MM.1S (cell line): ENCODE results near the gene BRD3.

Source experiments
- DNase-seq: peaks from one replicate; pipeline ENCODE4 v3.0.0-alpha.2; 2015
- H2AFZ ChIP-seq: fragments of 300-600 bp; sonication (generic); 2 replicates; pipeline ENCODE4 v1.6.0; 2016; ENCODE audit warnings: antibody characterized with exemption, low read length
- H3F3A ChIP-seq: fragments of 300-600 bp; sonication (generic); 2 replicates; pipeline ENCODE4 v1.6.1; 2016; ENCODE audit warnings: mild to moderate bottlenecking, antibody characterized with exemption, low read length, moderate library complexity, mixed read lengths; ENCODE audit not compliant: insufficient read depth
- H3K27ac ChIP-seq: fragments of 300-600 bp; sonication (generic); 2 replicates; pipeline ENCODE4 v1.5.1; 2016; ENCODE audit warnings: mild to moderate bottlenecking, low read length
- H3K27me3 ChIP-seq: fragments of 300-600 bp; sonication (generic); replicated peaks from 2 replicates; pipeline ENCODE4 v1.6.0; 2016; ENCODE audit warnings: low read length; ENCODE audit not compliant: insufficient read depth
- H3K36me3 ChIP-seq: fragments of 300-600 bp; sonication (generic); replicated peaks from 2 replicates; pipeline ENCODE4 v1.6.1; 2016; ENCODE audit warnings: mild to moderate bottlenecking, low read length, mixed read lengths; ENCODE audit not compliant: insufficient read depth
- H3K4me1 ChIP-seq: fragments of 300-600 bp; sonication (generic); 2 replicates; pipeline ENCODE4 v1.6.1; 2016; ENCODE audit warnings: low read length, mixed read lengths
- H3K4me2 ChIP-seq: fragments of 300-600 bp; sonication (generic); 2 replicates; pipeline ENCODE4 v1.6.0; 2016; ENCODE audit warnings: low read depth, low read length
- H3K4me3 ChIP-seq: fragments of 300-600 bp; sonication (generic); 2 replicates; pipeline ENCODE4 v1.5.1; 2016; ENCODE audit warnings: low read length, mixed read lengths
- H3K79me2 ChIP-seq: fragments of 300-600 bp; sonication (generic); 2 replicates; pipeline ENCODE4 v1.6.1; 2016; ENCODE audit warnings: mixed run types, low read length, mixed read lengths
- H3K9ac ChIP-seq: fragments of 300-600 bp; sonication (generic); 2 replicates; pipeline ENCODE4 v1.6.1; 2016; ENCODE audit warnings: low read length, mixed read lengths
- H3K9me2 ChIP-seq: fragments of 300-600 bp; sonication (generic); replicated peaks from 2 replicates; pipeline ENCODE4 v1.6.1; 2016; ENCODE audit warnings: mild to moderate bottlenecking, low read length, mixed read lengths; ENCODE audit not compliant: insufficient read depth
- H3K9me3 ChIP-seq: fragments of 300-600 bp; sonication (generic); replicated peaks from 2 replicates; pipeline ENCODE4 v1.6.1; 2016; ENCODE audit warnings: mild to moderate bottlenecking, low read length, mixed read lengths; ENCODE audit not compliant: insufficient read depth
- H4K20me1 ChIP-seq: fragments of 300-600 bp; sonication (generic); 2 replicates; pipeline ENCODE4 v1.6.1; 2016; ENCODE audit warnings: mild to moderate bottlenecking, low read length, moderate library complexity, mixed read lengths; ENCODE audit not compliant: insufficient read depth
- EZH2 ChIP-seq: fragments of 300-600 bp; sonication (generic); optimal IDR thresholded peaks from 2 replicates; pipeline ENCODE3; 2017; ENCODE audit warnings: low read depth, mild to moderate bottlenecking, antibody characterized with exemption, low read length, mixed read lengths
- EZH2phosphoT487 ChIP-seq: fragments of 300-600 bp; sonication (generic); IDR thresholded peaks from 2 replicates; pipeline ENCODE4 v1.6.1; 2018; ENCODE audit warnings: antibody characterized with exemption, low read length
- TF ChIP-seq, protein P1 (sequence below): fragments of 300-600 bp; sonication (generic); IDR thresholded peaks from 2 replicates; pipeline ENCODE4 v1.5.1; 2016; ENCODE audit warnings: antibody characterized with exemption, low read length, mixed read lengths

Gene BRD3

GRCh38 chr9:133996531-133997520, 71.0 kb downstream of the BRD3 start:
- Histone ChIP-seq H4K20me1 (no peaks in the 10 kb centered on the region), H3K4me1 (peaks cover 3% of the 10 kb centered on the region; the same call in 1 of the 2 replicates)
- no peak for DNase-seq

GRCh38 chr9:133995012-133995896, 72.6 kb downstream of the BRD3 start:
- no peak overlapping the region for H3K4me2 ChIP-seq
- H4K20me1 ChIP-seq: no peaks in the 10 kb centered on the region
- H3F3A ChIP-seq: no peaks in the 10 kb centered on the region
- H3K79me2 ChIP-seq: no peaks in the 10 kb centered on the region
- no peaks in the 10 kb centered on the region for H3K9me2 ChIP-seq
- no peak overlapping the region for H3K9ac ChIP-seq
- H3K27me3 ChIP-seq: peaks cover 53% of the 10 kb centered on the region
- TF ChIP-seq EZH2phosphoT487 (no peak), EZH2 (no peak)
- TF ChIP-seq, protein P1, sequence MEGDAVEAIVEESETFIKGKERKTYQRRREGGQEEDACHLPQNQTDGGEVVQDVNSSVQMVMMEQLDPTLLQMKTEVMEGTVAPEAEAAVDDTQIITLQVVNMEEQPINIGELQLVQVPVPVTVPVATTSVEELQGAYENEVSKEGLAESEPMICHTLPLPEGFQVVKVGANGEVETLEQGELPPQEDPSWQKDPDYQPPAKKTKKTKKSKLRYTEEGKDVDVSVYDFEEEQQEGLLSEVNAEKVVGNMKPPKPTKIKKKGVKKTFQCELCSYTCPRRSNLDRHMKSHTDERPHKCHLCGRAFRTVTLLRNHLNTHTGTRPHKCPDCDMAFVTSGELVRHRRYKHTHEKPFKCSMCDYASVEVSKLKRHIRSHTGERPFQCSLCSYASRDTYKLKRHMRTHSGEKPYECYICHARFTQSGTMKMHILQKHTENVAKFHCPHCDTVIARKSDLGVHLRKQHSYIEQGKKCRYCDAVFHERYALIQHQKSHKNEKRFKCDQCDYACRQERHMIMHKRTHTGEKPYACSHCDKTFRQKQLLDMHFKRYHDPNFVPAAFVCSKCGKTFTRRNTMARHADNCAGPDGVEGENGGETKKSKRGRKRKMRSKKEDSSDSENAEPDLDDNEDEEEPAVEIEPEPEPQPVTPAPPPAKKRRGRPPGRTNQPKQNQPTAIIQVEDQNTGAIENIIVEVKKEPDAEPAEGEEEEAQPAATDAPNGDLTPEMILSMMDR: peak; percentile 26; the same call in 1 of the 2 replicates
- H3K4me3 ChIP-seq: no peak overlapping the region
- H3K9me3 ChIP-seq: no peaks in the 10 kb centered on the region
- H3K36me3 ChIP-seq: no peaks in the 10 kb centered on the region
- DNase-seq: no peak
- H3K4me1 ChIP-seq: peaks cover 3% of the 10 kb centered on the region; the same call in 1 of the 2 replicates
- H2AFZ ChIP-seq: no peak overlapping the region
- no peak overlapping the region for H3K27ac ChIP-seq

More at GRCh38 chr9:133996531-133997520, 71.0 kb downstream of the BRD3 start:
- Histone ChIP-seq H3K9ac (no peak overlapping the region), H2AFZ (no peak overlapping the region), H3K4me3 (no peak overlapping the region), H3K27me3 (peaks cover 64% of the 10 kb centered on the region), H3K9me3 (no peaks in the 10 kb centered on the region), H3K27ac (no peak overlapping the region), H3F3A (no peaks in the 10 kb centered on the region), H3K4me2 (no peak overlapping the region), H3K9me2 (no peaks in the 10 kb centered on the region), H3K36me3 (no peaks in the 10 kb centered on the region), H3K79me2 (no peaks in the 10 kb centered on the region)
- no peak for TF ChIP-seq EZH2
- TF ChIP-seq EZH2phosphoT487: no peak
- TF ChIP-seq, protein P1: no peak

- no peaks in the 10 kb centered on the region for H4K20me1 ChIP-seq
- peak; percentile 62 for DNase-seq
- H3K9me3 ChIP-seq: no peaks in the 10 kb centered on the region
- no peaks in the 10 kb centered on the region for H3K9me2 ChIP-seq
- no peak overlapping the region for H3K4me3 ChIP-seq
- TF ChIP-seq, protein P1: peak; percentile 96
- no peak for TF ChIP-seq EZH2phosphoT487
- TF ChIP-seq EZH2: no peak
- H2AFZ ChIP-seq: no peak overlapping the region
- H3K27ac ChIP-seq: no peak overlapping the region
- H3F3A ChIP-seq: no peaks in the 10 kb centered on the region
- H3K4me1 ChIP-seq: peaks cover 3% of the 10 kb centered on the region; the same call in 1 of the 2 replicates
- H3K36me3 ChIP-seq: no peaks in the 10 kb centered on the region
- H3K4me2 ChIP-seq: no peak overlapping the region
- H3K9ac ChIP-seq: no peak overlapping the region
- peaks cover 46% of the 10 kb centered on the region for H3K27me3 ChIP-seq
- no peaks in the 10 kb centered on the region for H3K79me2 ChIP-seq
Measured at GRCh38 chr9:133994353-133995011, 73.3 kb downstream of the BRD3 start.
